OCI-LY3 (cell line): ENCODE measurements around the gene LRRC17.

ENCODE experiments used
- CTCF ChIP-seq: fragments of 200-600, 300-600 bp; sonication (generic); IDR thresholded peaks from 2 replicates; pipeline ENCODE4 v1.5.1; 2014; ENCODE audit warnings: antibody characterized with exemption, low read length, low read depth
- EZH2phosphoT487 ChIP-seq: fragments of 200-600 bp; shearing (Covaris generic); IDR thresholded peaks from 2 replicates; pipeline ENCODE4 v1.6.1; 2018; ENCODE audit warnings: antibody characterized with exemption, mixed run types, low read depth

- TF ChIP-seq CTCF = no peak
- no peak for TF ChIP-seq EZH2phosphoT487
These were observed 47.8 kb upstream of the LRRC17 start for GRCh38 chr7:102864958-102865357.
